OCI-LY1 (cell line): ENCODE data around the gene NEXN.

Source experiments
- H2AFZ ChIP-seq: fragments of 200-600 bp; sonication (generic), shearing (Covaris generic); 2 replicates; pipeline ENCODE4 v1.6.0; 2014; ENCODE audit warnings: antibody characterized with exemption, mild to moderate bottlenecking, low read length
- H3F3A ChIP-seq: fragments of 200-600 bp; sonication (generic), shearing (Covaris generic); 2 replicates; pipeline ENCODE4 v1.6.0; 2014; ENCODE audit warnings: mild to moderate bottlenecking, antibody characterized with exemption, low read length, moderate library complexity; ENCODE audit not compliant: insufficient read depth
- H3K27ac ChIP-seq: fragments of 200-600 bp; sonication (generic); 2 replicates; pipeline ENCODE4 v1.5.1; 2014; ENCODE audit warnings: low read length, mixed run types, mild to moderate bottlenecking, low read depth; ENCODE audit not compliant: poor library complexity, severe bottlenecking
- H3K27me3 ChIP-seq: fragments of 200-600 bp; sonication (generic); 2 replicates; pipeline ENCODE4 v1.6.0; 2014; ENCODE audit warnings: antibody characterized with exemption, mild to moderate bottlenecking, low read length, moderate library complexity; ENCODE audit not compliant: insufficient read depth
- H3K36me3 ChIP-seq: fragments of 200-600 bp; sonication (generic); 2 replicates; pipeline ENCODE4 v1.6.1; 2014; ENCODE audit warnings: mild to moderate bottlenecking, antibody characterized with exemption, low read length, moderate library complexity, mixed read lengths; ENCODE audit not compliant: insufficient read depth
- H3K4me1 ChIP-seq: fragments of 200-600 bp; sonication (generic); 2 replicates; pipeline ENCODE4 v1.5.1; 2014; ENCODE audit warnings: mild to moderate bottlenecking, low read length, moderate library complexity; ENCODE audit not compliant: insufficient read depth, severe bottlenecking
- H3K4me2 ChIP-seq: fragments of 200-600 bp; sonication (generic), shearing (Covaris generic); 2 replicates; pipeline ENCODE4 v1.6.1; 2014; ENCODE audit warnings: low read length
- H3K4me3 ChIP-seq: fragments of 200-600 bp; sonication (generic); 2 replicates; pipeline ENCODE4 v1.5.1; 2014; ENCODE audit warnings: low read length, low read depth, mild to moderate bottlenecking, mixed read lengths; ENCODE audit not compliant: poor library complexity, severe bottlenecking
- H3K79me2 ChIP-seq: fragments of 200-600 bp; shearing (Covaris generic); 2 replicates; pipeline ENCODE4 v1.6.1; 2016; ENCODE audit warnings: mixed run types, low read length, mixed read lengths; ENCODE audit not compliant: insufficient read depth
- H3K9ac ChIP-seq: fragments of 200-600 bp; sonication (generic), shearing (Covaris generic); 2 replicates; pipeline ENCODE4 v1.6.1; 2014; ENCODE audit warnings: mild to moderate bottlenecking, low read length, mixed read lengths
- H3K9me2 ChIP-seq: fragments of 200-600 bp; sonication (generic), shearing (Covaris generic); 2 replicates; pipeline ENCODE4 v1.6.1; 2014; ENCODE audit warnings: low read depth, mild to moderate bottlenecking, low read length, mixed read lengths
- H3K9me3 ChIP-seq: fragments of 200-600 bp; shearing (Covaris generic); 2 replicates; pipeline ENCODE4 v1.6.1; 2014; ENCODE audit warnings: low read length, mixed read lengths
- H4K20me1 ChIP-seq: fragments of 200-600 bp; sonication (generic), shearing (Covaris generic); 2 replicates; pipeline ENCODE4 v1.6.0; 2016; ENCODE audit warnings: mild to moderate bottlenecking, low read length; ENCODE audit not compliant: insufficient read depth
- CTCF ChIP-seq: fragments of 200-600 bp; sonication (generic), shearing (Covaris generic); IDR thresholded peaks from 2 replicates; pipeline ENCODE4 v1.5.1; 2017; ENCODE audit warnings: mild to moderate bottlenecking, antibody characterized with exemption, low read length, moderate library complexity, mixed read lengths
- EZH2 ChIP-seq: fragments of 200-600 bp; sonication (generic), shearing (Covaris generic); IDR thresholded peaks from 2 replicates; pipeline ENCODE4 v1.8.0; 2017; ENCODE audit warnings: borderline replicate concordance, mixed run types, mild to moderate bottlenecking, antibody characterized with exemption, low read length, moderate library complexity, mixed read lengths

Gene NEXN

GRCh38 chr1:77866296-77866695 is 22.1 kb upstream of the NEXN start:
- no peak overlapping the region for H2AFZ ChIP-seq
- TF ChIP-seq CTCF (no peak), EZH2 (no peak)
- H3K4me2 ChIP-seq, result no peak overlapping the region
- no peaks in the 10 kb centered on the region for H4K20me1 ChIP-seq
- H3K9me2 ChIP-seq, result no peaks in the 10 kb centered on the region
- no peak overlapping the region for H3K27ac ChIP-seq
- H3K27me3 ChIP-seq, result no peaks in the 10 kb centered on the region
- H3K36me3 ChIP-seq, result peaks cover 32% of the 10 kb centered on the region
- no peaks in the 10 kb centered on the region for H3K9me3 ChIP-seq
- no peaks in the 10 kb centered on the region for H3K4me1 ChIP-seq
- no peaks in the 10 kb centered on the region for H3F3A ChIP-seq
- H3K79me2 ChIP-seq, result no peaks in the 10 kb centered on the region
- no peak overlapping the region for H3K4me3 ChIP-seq
- no peak overlapping the region for H3K9ac ChIP-seq

GRCh38 chr1:77872645-77873044 is 15.8 kb upstream of the NEXN start:
- Histone ChIP-seq H3K79me2 (no peaks in the 10 kb centered on the region), H3K36me3 (peaks cover 16% of the 10 kb centered on the region), H3K4me3 (no peak overlapping the region), H3K27me3 (no peaks in the 10 kb centered on the region), H3F3A (no peaks in the 10 kb centered on the region), H2AFZ (no peak overlapping the region), H3K9me2 (no peaks in the 10 kb centered on the region), H3K9me3 (no peaks in the 10 kb centered on the region), H3K27ac (no peak overlapping the region), H4K20me1 (no peaks in the 10 kb centered on the region), H3K4me1 (no peaks in the 10 kb centered on the region), H3K9ac (no peak overlapping the region), H3K4me2 (no peak overlapping the region)
- TF ChIP-seq CTCF, result no peak
- TF ChIP-seq EZH2, result no peak

- no peaks in the 10 kb centered on the region for H4K20me1 ChIP-seq
- no peaks in the 10 kb centered on the region for H3K27me3 ChIP-seq
- H2AFZ ChIP-seq, result no peak overlapping the region
- no peaks in the 10 kb centered on the region for H3K4me1 ChIP-seq
- peaks cover 11% of the 10 kb centered on the region for H3K36me3 ChIP-seq
- H3K27ac ChIP-seq, result no peak overlapping the region
- H3F3A ChIP-seq, result no peaks in the 10 kb centered on the region
- no peak overlapping the region for H3K4me2 ChIP-seq
- no peaks in the 10 kb centered on the region for H3K9me2 ChIP-seq
- no peak overlapping the region for H3K4me3 ChIP-seq
- no peaks in the 10 kb centered on the region for H3K9me3 ChIP-seq
- no peaks in the 10 kb centered on the region for H3K79me2 ChIP-seq
- no peak overlapping the region for H3K9ac ChIP-seq
- TF ChIP-seq EZH2 (no peak), CTCF (no peak)
These were observed 15.0 kb upstream of the NEXN start for GRCh38 chr1:77873461-77873860.
